Measurements from ENCODE around the gene LIPM.

DNA sequence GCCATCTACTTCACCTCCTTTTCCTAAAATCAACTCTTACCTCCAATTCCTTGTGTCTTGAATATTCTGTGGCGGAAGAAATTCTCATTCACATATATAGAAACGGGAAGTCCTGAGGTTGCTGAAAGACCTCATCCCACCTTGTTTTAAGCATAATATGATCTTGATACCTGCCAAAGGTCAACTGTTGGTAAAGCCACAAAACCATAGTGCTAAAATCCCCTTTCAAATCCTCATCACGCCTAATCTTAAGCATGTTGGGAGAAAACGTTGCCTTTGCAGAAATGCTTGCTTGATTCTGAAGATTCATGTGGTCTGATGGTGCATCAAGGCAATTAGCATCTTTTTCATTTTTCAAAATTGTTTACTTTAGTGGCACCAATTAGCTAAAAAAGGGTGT is 40.6 kb downstream of the LIPM start:
- TF ChIP-seq, protein P1, sequence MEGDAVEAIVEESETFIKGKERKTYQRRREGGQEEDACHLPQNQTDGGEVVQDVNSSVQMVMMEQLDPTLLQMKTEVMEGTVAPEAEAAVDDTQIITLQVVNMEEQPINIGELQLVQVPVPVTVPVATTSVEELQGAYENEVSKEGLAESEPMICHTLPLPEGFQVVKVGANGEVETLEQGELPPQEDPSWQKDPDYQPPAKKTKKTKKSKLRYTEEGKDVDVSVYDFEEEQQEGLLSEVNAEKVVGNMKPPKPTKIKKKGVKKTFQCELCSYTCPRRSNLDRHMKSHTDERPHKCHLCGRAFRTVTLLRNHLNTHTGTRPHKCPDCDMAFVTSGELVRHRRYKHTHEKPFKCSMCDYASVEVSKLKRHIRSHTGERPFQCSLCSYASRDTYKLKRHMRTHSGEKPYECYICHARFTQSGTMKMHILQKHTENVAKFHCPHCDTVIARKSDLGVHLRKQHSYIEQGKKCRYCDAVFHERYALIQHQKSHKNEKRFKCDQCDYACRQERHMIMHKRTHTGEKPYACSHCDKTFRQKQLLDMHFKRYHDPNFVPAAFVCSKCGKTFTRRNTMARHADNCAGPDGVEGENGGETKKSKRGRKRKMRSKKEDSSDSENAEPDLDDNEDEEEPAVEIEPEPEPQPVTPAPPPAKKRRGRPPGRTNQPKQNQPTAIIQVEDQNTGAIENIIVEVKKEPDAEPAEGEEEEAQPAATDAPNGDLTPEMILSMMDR (IDR thresholded peaks at IDR 0.05) = no peak
- TF ChIP-seq EP300 (IDR thresholded peaks at IDR 0.05) = no peak
- no peak for TF ChIP-seq POLR2A (IDR thresholded peaks at IDR 0.05; ENCODE audit: low read depth)
- TF ChIP-seq POLR2AphosphoS5 (IDR thresholded peaks at IDR 0.05) = no peak
